8988T (cell line): ENCODE data around the gene IL1RAPL1.
"Not testable (repeated sequence)": the region's sequence is repeated elsewhere in the genome, so short reads cannot be mapped to it uniquely, and the experiment has no call there.

Source experiments
- DNase-seq: peaks from one replicate; pipeline ENCODE4 v3.0.0; 2011

Gene IL1RAPL1

GRCh38 chrX:29285664-29286063 is 698.4 kb downstream of the IL1RAPL1 start:
- no peak for DNase-seq

- no peak for DNase-seq
Measured at GRCh38 chrX:29295987-29296680, 708.9 kb downstream of the IL1RAPL1 start.

GRCh38 chrX:29297171-29297800 is 710.0 kb downstream of the IL1RAPL1 start:
- DNase-seq: no peak

GRCh38 chrX:29299684-29300083 is 712.4 kb downstream of the IL1RAPL1 start:
- DNase-seq: no peak

- no peak for DNase-seq
Measured at GRCh38 chrX:29308726-29309125, 721.5 kb downstream of the IL1RAPL1 start.

GRCh38 chrX:29315931-29316330 is 728.7 kb downstream of the IL1RAPL1 start:
- DNase-seq: no peak

DNA sequence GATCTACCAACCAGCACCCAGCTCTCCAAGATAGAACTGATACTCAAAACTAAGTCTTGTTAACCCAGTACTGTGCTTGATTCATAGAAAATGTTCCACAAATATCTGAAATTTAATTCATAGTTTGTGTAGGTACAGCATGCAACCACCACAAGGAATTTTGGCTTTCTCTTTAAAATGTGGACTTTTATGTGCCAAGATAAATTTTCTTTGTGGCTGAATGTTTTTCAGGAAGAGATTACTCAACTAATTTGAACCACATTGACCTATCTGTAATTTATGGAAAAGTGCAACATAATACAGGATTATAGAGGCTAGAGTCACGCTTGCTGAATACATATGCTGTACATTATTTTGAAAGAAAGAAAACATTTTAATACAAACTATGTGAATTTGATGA is 730.8 kb downstream of the IL1RAPL1 start:
- DNase-seq: no peak

GRCh38 chrX:29332429-29332828 is 745.2 kb downstream of the IL1RAPL1 start:
- not testable (repeated sequence) for DNase-seq

DNA sequence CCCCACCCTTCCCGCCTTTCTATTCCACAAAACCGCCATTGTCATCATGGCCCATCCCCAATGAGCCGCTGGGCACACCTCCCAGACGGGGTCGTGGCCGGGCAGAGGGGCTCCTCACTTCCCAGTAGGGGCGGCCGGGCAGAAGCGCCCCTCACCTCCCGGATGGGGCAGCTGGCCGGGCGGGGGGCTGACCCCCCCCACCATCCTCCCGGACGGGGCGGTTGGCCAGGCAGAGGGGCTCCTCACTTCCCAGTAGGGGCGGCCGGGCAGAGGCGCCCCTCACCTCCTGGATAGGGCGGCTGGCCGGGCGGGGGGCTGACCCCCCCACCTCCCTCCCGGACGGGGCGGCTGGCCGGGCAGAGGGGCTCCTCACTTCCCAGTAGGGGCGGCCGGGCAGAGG is 745.8 kb downstream of the IL1RAPL1 start:
- DNase-seq: not testable (repeated sequence)

GRCh38 chrX:29348288-29348687 is 761.0 kb downstream of the IL1RAPL1 start:
- no peak for DNase-seq

DNA sequence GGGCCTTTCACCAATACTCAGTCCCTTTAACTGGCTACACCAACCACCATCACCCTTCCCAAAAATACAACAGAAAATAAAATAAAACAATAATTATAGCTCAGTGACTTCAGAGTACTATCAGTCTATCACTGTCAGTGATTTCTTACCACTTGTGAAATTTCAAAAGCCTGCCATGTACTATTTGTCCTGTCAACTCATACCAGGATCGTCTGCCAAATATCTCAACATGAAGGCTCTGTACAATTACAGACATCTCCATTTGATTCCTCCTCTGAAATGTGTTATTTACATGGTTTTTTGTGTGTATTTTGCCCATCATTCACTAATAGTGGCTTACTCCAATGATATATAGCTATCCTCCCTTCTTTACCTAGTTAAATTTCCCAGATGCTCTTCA is 772.0 kb downstream of the IL1RAPL1 start:
- DNase-seq: no peak

- DNase-seq: not testable (repeated sequence)
Measured at GRCh38 chrX:29374765-29375164, 787.5 kb downstream of the IL1RAPL1 start.

DNA sequence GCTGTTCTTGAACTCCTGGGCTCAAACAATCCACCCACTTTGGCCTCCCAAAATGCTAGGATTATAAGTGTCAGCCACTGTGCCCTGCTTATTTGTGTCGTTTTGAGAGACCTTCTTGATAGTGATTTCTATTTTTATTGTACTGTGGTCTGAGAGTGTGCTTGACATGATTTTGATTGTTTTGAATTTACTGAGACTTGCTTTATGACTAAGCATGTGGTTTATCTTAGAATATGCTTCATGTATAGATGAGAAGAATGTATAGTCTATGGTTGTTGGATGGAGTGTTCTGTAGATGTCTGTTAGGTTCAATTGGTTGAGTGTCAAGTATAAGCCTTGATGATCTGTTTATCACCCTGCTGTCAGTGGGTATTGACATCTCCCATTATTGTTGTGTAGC is 789.3 kb downstream of the IL1RAPL1 start:
- DNase-seq: no peak

- no peak for DNase-seq
Measured at GRCh38 chrX:29382811-29383210, 795.6 kb downstream of the IL1RAPL1 start.

GRCh38 chrX:29388509-29388908 is 801.3 kb downstream of the IL1RAPL1 start:
- no peak for DNase-seq

GRCh38 chrX:29397506-29397905 is 810.3 kb downstream of the IL1RAPL1 start:
- DNase-seq: no peak

GRCh38 chrX:29407357-29407756 is 820.1 kb downstream of the IL1RAPL1 start:
- no peak for DNase-seq

GRCh38 chrX:29419774-29420553 is 832.7 kb downstream of the IL1RAPL1 start:
- DNase-seq: no peak

GRCh38 chrX:29422034-29422433 is 834.8 kb downstream of the IL1RAPL1 start:
- no peak for DNase-seq

- DNase-seq: no peak
Measured at GRCh38 chrX:29431895-29432294, 844.6 kb downstream of the IL1RAPL1 start.

- no peak for DNase-seq
Measured at GRCh38 chrX:29432534-29432933, 845.3 kb downstream of the IL1RAPL1 start.

- no peak for DNase-seq
Measured at GRCh38 chrX:29434939-29435338, 847.7 kb downstream of the IL1RAPL1 start.

- DNase-seq: no peak
Measured at GRCh38 chrX:29435396-29435795, 848.1 kb downstream of the IL1RAPL1 start.

DNA sequence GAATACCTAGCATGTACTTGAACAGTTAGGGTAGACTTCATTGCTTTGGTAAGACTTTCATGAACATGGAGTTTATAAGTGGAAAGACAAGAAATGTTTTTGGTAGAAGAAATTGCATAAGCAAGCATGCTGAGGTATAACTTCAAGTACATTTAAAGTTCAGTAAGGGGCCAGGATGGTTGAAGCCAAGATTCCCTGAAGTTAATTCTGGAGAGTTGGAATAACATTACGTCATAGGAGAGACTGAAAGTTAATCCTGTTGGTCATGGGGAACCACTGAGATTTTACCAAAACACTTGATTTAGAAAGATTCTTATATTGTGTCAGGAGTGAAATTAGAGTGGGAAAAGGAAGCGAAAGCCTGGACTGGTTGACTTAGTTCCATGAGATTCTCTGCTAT is 860.6 kb downstream of the IL1RAPL1 start:
- DNase-seq: no peak
